Endometrium (tissue), 2 donors: ENCODE measurements around the gene TENM4.
"Not testable (repeated sequence)": the region's sequence is repeated elsewhere in the genome, so short reads cannot be mapped to it uniquely, and the experiment has no call there.

Experiments
- FAIRE-seq: peaks from 2 replicates; lab custom pipeline; 2012; peaks lifted over from hg19 to GRCh38; lab: Jason Lieb, UNC
- donor health status: control.
- donor health status: control.

TENM4 gene

DNA sequence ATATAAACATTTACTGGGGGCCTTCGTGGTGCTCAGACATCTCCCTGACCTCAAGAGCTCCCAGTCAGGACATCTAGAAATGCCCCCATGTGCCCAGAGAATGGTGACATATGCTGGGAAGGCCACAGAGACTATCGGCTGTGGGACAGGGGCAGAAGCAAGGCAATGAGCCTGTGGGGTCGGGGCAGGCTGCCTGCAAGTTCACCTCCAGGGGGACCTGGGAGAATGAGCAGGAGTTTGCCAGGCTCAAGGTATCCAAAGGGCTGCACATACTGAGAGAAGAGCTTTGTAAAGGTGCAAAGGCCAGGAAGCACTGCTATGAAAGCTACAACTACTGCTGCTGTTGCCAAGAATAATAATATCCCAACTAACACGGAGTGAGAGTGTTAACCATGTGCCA lies 233.9 kb downstream of the TENM4 start:
- no peak for FAIRE-seq

DNA sequence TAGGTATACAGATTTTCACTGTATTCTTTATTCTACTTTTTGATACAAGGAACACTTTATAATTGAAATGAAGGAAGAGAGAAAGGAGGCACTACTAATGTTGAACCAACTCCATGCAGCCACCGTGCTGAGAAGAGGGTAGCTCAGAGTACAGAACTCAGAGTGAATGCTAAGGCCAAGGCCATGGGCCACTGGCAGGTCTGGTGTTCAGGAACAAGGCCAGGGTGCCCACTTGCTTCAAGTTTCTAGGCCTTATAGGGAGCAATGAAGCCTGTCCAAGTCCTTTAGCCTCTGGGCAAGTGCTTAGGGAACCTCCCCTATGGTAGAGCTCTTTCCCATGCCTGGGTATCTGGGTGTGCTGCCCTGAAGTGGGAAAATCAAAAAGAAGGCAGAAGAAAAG lies 235.0 kb downstream of the TENM4 start:
- no peak for FAIRE-seq

DNA sequence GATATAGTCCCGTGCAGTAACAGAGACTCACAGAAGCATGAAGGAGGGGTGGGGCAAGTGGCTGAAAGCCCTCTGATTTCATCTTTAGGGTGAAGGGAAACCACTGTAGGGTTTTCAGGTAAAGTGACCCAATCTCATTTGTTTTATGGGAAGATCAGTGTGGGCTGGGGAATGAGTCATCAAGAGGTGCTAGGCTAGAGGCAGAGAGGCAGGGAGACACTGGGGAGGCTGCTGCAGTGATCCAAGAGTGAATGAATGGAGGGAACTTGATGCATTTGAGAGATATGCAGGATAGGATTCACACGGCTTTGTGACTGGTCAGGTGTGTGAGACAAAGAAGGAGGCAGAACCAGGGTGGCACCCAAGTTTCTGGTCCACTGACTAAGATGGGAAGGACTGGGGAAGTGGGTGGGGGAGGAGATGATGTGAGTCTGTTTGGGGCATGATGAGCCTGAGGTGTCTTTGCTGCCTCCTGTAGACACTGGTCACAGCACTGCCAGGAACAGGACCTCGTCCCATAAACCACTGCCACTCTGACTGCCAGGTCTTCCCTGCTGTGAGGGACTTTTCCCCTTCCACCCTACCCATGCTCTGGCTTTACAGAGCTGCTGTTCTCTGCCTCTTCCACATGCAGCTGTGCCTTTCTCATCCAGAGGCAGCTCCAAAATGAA lies 239.0 kb downstream of the TENM4 start:
- no peak for FAIRE-seq

DNA sequence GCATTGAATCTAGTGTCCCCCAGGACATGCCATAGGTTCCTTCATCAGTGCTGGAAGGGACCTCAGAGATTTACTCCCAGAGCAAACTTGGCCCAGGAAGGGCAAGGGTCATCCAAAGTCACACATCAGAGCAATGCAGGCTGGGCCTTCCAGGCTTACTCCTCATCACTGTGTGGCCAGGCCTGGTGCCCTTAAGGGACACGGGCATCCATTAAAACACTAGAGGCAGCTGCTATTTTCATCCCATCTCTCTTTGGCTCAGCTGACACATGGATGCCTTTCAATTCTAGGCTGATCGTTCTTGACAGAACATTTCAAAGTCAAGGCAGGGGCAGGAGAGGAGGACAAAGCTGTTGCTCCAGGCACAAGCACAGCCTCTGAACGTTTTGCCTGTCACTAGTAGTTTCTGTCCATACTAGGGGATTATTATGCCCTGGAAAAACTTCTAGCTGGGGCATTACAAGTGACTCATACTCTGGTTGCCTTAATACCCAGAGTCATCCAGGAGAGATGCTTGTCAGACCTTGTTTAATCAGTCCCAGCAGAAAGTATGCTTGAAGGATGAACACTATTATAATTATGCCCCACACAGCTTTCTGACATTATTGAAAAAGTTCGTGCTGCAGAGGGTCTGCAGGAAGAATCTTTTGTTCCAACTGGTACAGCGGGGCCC lies 240.3 kb downstream of the TENM4 start:
- FAIRE-seq, result no peak

- no peak for FAIRE-seq
Observed at GRCh38 chr11:79199729-79200354, 241.0 kb downstream of the TENM4 start.

DNA sequence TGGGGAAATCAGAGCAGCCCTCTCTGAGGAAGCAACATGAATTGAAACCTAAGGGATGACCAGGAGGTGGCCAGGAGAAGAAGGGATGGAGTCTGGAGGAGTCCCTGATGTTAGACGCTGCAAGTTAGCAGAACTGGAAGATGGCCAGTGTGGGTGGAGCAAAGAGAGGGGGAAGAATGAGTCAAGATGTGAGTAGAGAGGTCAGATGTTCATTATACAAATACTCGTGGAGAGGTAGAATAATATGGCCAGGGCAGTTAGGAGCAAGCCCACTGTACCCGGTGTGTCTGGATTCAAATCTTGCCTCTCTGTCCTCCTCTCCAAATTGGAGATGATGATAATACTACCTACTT lies 242.0 kb downstream of the TENM4 start:
- FAIRE-seq, result no peak

DNA sequence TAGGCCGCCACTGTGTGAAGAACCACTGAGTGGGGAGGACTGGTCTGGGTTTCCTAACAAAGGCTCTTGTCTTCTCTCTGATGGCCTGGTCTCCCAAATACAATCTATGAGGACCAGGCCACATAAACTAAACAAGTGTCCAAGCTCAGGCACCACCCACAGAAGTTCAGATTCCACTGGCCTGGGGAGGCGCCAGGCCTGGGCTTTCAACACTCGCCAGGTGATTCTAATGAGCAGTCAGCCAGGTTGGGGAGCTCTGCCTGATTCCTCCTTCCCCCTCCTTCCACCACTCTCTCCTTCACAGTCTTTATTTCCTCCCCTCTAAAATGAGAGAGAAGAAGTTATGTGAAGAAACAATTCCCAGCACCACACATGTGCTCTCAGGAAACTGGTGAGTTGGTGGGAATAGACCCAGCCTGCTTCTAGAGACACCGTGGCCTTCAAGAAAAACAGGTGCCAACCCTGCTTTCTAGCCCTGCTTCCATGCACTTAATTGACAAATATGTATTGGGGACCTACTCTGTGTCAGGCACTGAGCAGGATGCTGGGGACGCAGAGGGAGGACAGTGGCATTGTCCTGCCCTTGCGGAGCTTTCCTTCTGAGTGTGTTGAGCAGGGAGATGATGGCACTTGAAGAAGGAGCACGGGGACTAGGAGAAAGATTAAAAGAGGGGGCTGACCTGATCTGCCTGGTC lies 242.5 kb downstream of the TENM4 start:
- FAIRE-seq, result no peak

DNA sequence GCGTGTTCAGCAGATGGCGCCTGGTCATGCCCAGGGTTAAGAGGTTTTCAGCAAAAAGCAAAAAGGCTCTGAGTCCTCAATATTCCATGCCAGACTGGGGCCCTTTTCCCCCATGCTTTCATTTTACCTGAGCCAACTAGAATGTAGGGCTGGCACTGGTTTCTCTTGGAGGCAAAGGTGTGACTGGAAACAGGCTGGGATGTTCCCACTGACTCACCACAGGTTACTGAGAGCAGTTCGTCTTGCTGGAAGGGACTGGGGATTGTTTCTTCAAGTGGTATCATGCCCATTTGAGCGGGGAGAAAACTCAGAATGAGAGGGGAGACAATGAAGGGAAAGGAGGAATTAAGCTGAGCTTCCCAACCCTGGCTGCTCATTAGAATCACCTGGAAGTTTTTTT lies 243.9 kb downstream of the TENM4 start:
- FAIRE-seq, result no peak

GRCh38 chr11:79195209-79195608 lies 245.6 kb downstream of the TENM4 start:
- no peak for FAIRE-seq

- no peak for FAIRE-seq
Observed at GRCh38 chr11:79193663-79194310, 247.0 kb downstream of the TENM4 start.

GRCh38 chr11:79192836-79193235 lies 248.0 kb downstream of the TENM4 start:
- no peak for FAIRE-seq

GRCh38 chr11:79191716-79192115 lies 249.1 kb downstream of the TENM4 start:
- not testable (repeated sequence) for FAIRE-seq

DNA sequence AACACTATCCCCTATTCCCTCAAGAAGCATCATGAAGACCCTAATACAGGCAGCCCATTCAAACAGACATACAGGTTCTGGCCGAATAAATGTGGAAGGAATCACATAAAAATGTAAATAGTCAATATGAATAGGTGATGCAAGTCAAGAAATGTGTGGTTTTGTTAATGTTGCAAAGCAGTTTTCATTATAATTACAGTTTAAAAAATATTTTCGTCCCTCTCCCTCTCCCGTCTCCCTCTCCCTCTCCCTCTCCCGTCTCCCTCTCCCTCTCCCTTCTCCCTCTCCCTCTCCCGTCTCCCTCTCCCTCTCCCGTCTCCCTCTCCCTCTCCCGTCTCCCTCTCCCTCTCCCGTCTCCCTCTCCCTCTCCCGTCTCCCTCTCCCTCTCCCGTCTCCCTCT lies 250.3 kb downstream of the TENM4 start:
- not testable (repeated sequence) for FAIRE-seq

DNA sequence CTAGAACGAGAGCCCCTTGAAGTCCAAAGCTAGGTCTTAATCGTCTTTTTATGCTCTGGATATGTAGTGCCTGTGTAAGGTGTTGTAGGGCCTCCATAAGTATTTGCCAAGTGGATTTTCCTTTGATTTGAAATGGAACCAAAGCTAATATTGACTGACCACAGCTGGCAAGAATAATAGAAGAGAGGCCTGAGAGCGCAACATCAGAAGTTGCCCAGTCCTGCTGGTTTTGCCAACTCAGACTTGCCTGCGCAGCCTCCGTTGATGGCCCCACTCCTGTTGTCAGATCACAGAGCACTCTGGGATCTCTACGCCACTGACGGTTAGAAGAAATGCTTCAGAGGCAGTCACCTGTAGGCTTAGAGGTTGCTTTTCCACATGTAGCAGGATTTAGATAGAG lies 251.2 kb downstream of the TENM4 start:
- no peak for FAIRE-seq

GRCh38 chr11:79189055-79189454 lies 251.8 kb downstream of the TENM4 start:
- FAIRE-seq, result no peak

GRCh38 chr11:79186669-79187068 lies 254.2 kb downstream of the TENM4 start:
- no peak for FAIRE-seq

DNA sequence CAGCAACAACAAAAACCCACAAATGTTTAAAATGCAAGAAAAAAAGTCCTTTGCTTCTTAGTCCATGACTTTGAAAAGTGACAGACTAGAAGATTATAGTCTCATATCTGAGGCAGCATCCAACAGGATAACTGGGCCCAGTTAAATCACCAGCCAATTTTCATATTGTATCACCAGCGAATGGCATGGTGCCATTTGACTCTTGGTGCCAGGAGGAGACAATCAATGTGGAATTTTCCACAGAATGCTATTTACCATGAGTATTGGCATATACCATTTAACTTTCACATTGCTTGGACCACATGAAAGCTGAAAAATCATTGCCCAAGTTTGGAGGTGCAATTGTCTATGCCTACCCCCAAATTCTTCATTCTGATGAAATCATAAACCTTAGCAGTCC lies 255.5 kb downstream of the TENM4 start:
- no peak for FAIRE-seq

- FAIRE-seq, result no peak
Observed at GRCh38 chr11:79184285-79184684, 256.5 kb downstream of the TENM4 start.

- no peak for FAIRE-seq
Observed at GRCh38 chr11:79182794-79183193, 258.0 kb downstream of the TENM4 start.

GRCh38 chr11:79179087-79179486 lies 261.7 kb downstream of the TENM4 start:
- FAIRE-seq, result no peak

DNA sequence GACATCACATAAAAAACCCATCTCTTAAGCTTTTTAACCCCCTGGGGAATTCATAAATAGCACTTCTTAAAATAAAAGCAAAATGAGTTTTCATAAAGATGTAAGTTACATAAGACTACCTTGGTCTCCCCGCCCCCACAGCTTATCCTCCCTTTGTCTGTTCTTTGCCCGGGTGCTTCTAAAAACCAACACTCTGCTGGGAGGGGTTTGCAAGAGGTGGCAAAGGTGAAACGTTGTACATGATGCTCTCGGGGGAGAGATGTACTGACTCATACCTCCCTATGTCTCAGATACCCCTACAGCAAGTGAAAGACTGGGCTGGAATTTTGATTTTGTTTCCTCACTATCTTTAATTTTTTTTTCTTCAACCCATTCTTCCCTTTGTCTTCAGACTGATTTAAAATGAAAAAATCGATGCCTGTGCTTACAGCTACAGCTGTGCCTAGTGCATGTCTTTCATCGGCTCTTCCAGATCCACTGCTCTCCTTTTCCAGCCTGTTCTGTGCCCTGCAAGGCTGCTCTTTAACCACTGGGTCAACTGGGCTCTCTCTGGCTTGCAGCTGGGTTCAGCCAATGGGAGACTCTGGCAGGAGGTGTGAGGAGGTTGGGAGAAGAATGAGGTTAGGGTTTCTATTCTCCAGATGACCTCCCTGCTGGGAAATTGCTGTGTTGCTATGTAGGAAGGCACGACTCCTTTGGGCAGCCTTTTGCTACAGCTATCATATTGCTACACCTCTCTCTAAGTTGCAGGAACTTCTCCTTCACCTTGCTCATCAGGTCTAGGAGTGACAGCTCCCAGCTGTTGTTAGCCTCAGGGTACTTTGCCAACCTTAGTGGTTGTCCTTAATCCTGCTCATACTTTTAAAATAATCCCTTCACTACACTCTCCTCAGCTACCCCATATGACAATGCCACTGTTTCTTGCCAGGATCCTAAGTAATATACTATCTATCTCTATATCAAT lies 266.5 kb downstream of the TENM4 start:
- no peak for FAIRE-seq
